Dermis microvascular lymphatic vessel endothelial cell (primary cell): Measurements from ENCODE around the gene GBF1. TPM values are rescaled to one million over a fixed set of nuclear protein-coding genes. Genes with fewer than 3 reads are reported as not detected.
"Not testable (repeated sequence)": the region's sequence is repeated elsewhere in the genome, so short reads cannot be mapped to it uniquely, and the experiment has no call there.

ENCODE experiments used
- DNase-seq, 2 donors: peaks; one replicate each; pipeline versions ENCODE4 v3.0.0 to v3.0.0-alpha.2; 2010; ENCODE audit warnings: low read depth in 2 of 2
- total RNA-seq: library from RNA; depleted of rRNA; stranded (reverse); fragments of >200 nt; gene quantifications from 2 replicates; pipeline ENCODE4 v1.2.1, GENCODE V29; 2014

The GBF1 gene
- total RNA-seq, 1 donor from 2014 or later, result 11.2 TPM

GRCh38 chr10:102300912-102301311 is 55.6 kb downstream of the GBF1 start:
- DNase-seq, result not testable (repeated sequence)

DNA sequence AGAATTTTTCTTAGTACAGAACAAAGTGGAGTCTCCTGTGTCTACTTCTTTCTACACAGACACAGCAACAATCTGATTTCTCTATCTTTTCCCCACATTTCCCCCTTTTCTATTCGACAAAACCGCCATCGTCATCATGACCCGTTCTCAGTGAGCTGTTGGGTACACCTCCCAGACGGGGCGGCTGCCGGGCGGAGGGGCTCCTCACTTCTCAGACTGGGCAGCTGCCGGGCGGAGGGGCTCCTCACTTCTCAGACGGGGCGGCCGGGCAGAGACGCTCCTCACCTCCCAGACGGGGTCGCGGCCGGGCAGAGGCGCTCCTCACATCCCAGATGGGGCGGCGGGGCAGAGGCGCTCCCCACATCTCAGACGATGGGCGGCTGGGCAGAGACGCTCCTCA is 56.0 kb downstream of the GBF1 start:
- not testable (repeated sequence) for DNase-seq

GRCh38 chr10:102302611-102303010 is 57.3 kb downstream of the GBF1 start:
- peak in 1 of 2 donors; percentile 29 for DNase-seq

DNA sequence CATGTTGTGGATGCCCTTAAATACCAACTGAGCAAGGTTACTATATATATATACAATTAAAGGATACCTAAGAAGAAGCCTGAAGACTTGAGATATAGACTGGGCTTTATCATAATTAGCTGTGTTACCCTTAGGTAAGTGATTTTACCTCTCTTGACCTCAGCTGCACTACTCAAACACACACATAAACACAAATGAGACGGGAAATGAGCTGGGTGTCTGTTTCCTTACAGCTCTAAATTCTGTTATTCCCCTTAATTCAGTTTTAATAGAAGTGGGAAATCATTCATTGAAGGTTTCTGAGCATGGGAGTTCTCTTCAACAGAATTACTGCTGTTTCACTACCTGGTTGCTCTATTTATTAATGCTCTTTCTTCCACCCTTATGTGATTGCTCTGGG is 60.7 kb downstream of the GBF1 start:
- DNase-seq, result peak in 1 of 2 donors; percentile 50

DNA sequence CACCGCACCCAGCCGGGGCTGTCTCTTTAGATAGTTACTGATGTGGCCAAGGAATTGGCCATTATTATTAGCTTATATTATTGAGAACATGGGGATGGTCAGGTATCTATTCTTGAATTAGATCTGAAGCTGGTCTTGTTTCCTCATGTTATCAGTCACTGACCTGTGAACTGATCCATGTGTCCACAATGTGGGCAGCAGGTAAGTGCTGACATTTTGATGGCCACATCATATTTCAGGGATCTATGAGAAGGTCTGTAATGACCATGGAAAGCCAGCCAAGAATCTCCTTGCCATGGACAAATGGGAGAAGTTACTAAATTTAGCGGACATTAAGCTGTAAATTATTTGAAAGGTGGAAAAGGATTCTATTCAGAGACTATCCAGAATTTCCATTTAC is 61.4 kb downstream of the GBF1 start:
- DNase-seq, result no peak

DNA sequence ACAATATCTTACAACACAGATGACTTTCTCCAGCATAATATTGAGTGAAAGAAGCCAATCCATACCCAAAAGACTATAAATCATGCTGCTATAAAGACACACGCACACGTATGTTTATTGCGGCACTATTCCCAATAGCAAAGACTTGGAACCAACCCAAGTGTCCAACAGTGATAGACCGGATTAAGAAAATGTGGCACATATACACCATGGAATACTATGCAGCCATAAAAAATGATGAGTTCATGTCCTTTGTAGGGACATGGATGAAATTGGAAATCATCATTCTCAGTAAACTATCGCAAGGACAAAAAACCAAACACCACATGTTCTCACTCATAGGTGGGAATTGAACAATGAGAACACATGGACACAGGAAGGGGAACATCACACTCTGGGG is 63.0 kb downstream of the GBF1 start:
- DNase-seq, result not testable (repeated sequence)

DNA sequence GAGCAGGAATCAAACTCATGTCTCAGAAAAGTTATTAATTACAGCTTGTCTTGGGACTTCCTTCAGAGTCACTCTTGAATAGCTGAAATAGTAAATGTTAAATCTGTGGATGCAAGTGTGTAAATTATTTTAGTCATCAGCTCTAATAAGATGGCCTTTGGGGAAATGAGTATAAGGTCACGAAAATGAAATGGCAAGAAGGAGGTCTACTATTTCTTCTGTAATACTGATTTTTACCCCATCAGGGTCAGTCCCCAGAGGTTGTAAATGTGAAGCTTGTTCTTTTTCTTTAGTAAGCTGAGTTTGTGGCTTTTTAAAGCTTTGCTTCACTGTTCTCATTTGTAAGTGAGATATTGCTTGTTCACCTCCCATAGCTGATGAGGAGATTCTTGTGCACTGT is 63.9 kb downstream of the GBF1 start:
- no peak for DNase-seq

DNA sequence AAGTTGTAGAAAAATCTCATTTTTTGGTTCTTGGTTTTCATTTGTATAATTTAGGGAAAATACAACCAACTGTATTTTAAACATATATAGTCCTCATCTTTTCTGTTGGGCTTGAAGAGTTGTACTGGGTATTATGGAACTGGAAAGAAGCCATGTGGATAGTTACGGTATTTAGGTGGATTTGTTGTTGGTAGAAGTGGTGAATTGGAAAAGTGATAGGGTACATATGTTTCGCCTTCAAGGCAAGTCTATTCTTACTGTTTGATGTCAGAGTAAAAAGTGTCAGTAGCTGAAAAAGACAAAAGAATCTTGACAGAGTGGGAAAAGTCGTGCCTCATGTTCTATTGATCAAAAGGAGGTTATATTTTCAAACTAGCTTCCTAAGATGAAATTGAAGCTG is 64.6 kb downstream of the GBF1 start:
- no peak for DNase-seq

DNA sequence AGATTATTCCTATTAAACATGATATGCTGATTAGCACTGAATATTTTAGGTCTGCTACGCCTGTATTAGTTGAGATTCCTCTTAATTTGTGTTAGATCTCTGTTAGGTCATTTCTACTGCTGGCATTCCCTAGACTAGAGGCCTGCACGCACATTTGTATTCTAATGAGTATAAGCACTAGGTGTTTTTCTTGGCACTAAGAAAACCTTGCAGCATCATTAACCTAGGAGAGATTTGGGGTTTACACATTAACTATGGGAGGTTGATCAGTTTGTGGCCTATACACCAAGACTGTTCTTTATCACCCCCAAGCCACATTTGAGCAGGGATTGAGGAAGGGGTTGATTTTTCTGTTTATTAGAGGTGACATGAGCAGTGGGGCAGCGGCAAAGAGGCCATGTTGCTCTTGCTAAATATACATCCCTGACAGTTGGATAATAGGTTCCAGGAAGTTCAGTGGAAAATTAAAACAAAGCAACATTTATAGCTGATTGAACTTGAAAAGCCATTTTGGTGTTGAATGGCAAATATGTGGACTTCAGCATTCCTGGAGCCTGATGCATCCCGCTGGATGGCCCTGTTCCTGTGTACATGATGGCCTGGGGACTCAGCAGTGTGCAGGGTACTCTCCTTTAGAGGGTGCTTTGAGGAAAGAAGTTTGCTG is 65.2 kb downstream of the GBF1 start:
- peak; percentile 70 to 84 for DNase-seq

- no peak for DNase-seq
Observed at GRCh38 chr10:102311025-102311420, 65.7 kb downstream of the GBF1 start.

- peak in 1 of 2 donors; percentile 18 for DNase-seq
Observed at GRCh38 chr10:102312683-102313082, 67.4 kb downstream of the GBF1 start.

- no peak for DNase-seq
Observed at GRCh38 chr10:102313221-102313896, 68.0 kb downstream of the GBF1 start.

GRCh38 chr10:102314801-102315200 is 69.5 kb downstream of the GBF1 start:
- DNase-seq, result no peak

DNA sequence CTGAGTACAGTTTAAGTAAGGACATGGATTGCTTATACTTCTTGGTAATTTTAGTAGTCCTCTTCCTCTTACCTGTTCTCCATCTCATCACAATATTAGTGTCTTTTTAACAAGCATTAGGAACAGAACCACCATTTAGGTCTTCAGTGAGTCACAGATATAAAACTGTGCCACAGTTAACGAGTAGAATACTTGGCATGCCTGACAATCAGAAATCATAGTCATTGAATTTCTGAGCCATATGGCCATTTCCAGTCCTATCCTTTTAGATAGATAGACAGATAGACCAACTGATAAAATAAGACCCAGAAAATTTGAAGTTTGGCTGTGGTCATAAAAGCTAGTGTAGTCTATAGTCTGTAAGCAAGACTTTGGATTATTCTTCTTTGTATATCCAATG is 71.1 kb downstream of the GBF1 start:
- no peak for DNase-seq

GRCh38 chr10:102322914-102323313 is 77.6 kb downstream of the GBF1 start:
- DNase-seq, result no peak

GRCh38 chr10:102324061-102324460 is 78.7 kb downstream of the GBF1 start:
- DNase-seq, result no peak

GRCh38 chr10:102326031-102326430 is 80.7 kb downstream of the GBF1 start:
- no peak for DNase-seq

DNA sequence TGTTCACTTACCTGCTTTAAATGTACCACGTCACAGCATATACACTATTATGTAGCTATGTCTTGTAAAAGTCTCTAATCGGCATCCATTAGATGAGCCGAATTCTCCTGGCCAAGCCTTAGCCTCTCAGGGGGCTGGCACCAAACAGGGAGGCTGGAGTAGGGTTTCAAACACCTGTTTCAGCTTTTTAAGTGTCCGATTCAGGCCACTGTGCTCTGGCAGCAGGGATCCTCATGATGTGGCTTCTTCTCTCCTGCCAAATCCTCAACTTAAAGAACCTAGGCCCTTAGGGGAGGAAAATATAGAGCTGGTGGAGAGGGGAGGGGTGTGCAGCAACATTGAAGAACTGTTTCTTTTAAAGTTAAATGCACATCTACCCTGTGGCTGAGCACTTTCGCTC is 81.7 kb downstream of the GBF1 start:
- no peak for DNase-seq

DNA sequence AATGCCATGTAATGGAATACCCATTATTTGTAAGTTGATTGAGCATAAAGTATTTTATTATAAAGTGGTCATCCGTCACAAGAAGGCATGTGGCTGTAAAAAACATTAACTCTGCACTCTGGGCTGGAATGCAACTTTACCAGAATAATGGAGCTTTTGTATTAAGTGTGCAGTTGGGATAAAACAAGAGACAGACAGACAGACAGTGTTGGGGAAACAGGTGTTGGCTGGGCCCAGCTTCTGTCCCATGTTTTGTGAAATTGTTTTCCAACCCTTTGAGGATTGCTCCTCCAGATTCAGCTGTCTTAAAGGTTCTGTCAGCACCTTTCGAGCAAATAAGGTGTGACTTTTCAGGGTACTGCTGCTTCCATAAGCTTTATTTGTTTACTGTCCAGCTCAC is 82.3 kb downstream of the GBF1 start:
- DNase-seq, result no peak

DNA sequence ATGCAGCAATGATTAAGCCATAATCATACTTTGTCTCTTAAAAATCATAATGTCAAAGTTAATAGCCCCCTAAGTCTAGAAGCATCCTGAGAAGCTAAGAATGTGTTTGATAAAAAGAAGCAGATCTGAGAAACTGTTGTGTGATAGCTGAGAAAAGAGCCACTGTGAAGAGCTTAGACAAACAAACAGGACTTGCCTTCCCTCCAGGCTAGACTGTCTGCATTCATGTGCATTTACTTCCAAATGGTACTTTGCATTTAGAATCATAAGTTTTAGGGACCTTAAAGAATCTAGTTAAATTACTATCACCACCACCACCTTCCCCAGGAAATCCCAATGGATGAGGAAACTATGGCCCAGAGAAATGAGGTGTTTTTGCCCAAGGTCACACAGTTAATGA is 87.4 kb downstream of the GBF1 start:
- DNase-seq, result no peak

GRCh38 chr10:102334101-102334500 is 88.8 kb downstream of the GBF1 start:
- no peak for DNase-seq

GRCh38 chr10:102335184-102335583 is 89.9 kb downstream of the GBF1 start:
- DNase-seq, result no peak

GRCh38 chr10:102341038-102341688 is 95.8 kb downstream of the GBF1 start:
- no peak for DNase-seq
